MM.1S (cell line): Measurements from ENCODE around the gene ITGB8.

ENCODE experiments used
- CTCF ChIP-seq: fragments of 300-600 bp; sonication (generic); IDR thresholded peaks from 2 replicates; pipeline ENCODE4 v1.5.1; 2016; ENCODE audit warnings: antibody characterized with exemption, low read length, mixed read lengths
- EZH2 ChIP-seq: fragments of 300-600 bp; sonication (generic); optimal IDR thresholded peaks from 2 replicates; pipeline ENCODE3; 2017; ENCODE audit warnings: low read depth, mild to moderate bottlenecking, antibody characterized with exemption, low read length, mixed read lengths
- EZH2phosphoT487 ChIP-seq: fragments of 300-600 bp; sonication (generic); IDR thresholded peaks from 2 replicates; pipeline ENCODE4 v1.6.1; 2018; ENCODE audit warnings: antibody characterized with exemption, low read length

DNA sequence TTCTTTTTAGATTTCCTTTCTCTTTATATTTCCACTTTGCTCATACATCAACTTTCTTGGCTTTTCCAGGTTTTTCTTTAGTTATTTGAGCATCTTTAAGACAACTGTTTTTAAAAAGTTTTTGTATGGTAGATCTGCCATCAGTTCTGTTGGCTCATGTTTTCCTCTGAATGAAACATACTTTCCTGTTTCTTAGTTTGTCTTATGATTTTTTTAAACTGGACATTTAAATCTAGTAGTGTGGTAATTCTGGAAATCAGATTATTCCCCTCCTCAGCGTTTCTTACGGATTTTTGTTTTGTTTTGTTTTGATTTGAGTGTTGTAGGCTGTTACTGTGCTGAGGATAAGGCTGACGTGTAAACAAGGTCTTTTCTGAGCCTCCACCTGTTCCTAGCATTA lies 33.8 kb upstream of the ITGB8 start:
- TF ChIP-seq CTCF, result no peak
- TF ChIP-seq EZH2phosphoT487, result no peak
- TF ChIP-seq EZH2, result no peak
